Sigmoid colon (tissue), 3 donors: ENCODE measurements around the gene ABCC4.

ENCODE experiments used
- CTCF ChIP-seq, 4 experiments: fragments of 450-650 bp in 3 of 4; fragments of 200-600 bp in 1 of 4; IDR thresholded peaks; one replicate each; pipeline ENCODE4 v1.5.1; 2016 to 2019; ENCODE audit warnings: antibody characterized with exemption in 4 of 4, mild to moderate bottlenecking in 3 of 4, moderate library complexity in 2 of 4
- POLR2A ChIP-seq, 2 donors: fragments of 450-650 bp; IDR thresholded peaks; one replicate each; pipeline ENCODE4 v1.6.1; 2016; ENCODE audit warnings: antibody characterized with exemption in 2 of 2, mild to moderate bottlenecking in 2 of 2, moderate library complexity in 2 of 2

GRCh38 chr13:95204231-95204765, 97.0 kb downstream of the ABCC4 start:
- TF ChIP-seq CTCF (IDR thresholded peaks at IDR 0.05) (no peak), POLR2A (IDR thresholded peaks at IDR 0.05) (no peak)
